Amygdala (tissue), 56 donors: ENCODE results near the gene PLPPR1.

ENCODE experiments used
- DNase-seq, 56 donors: peaks; one replicate each; lab custom pipeline; 2025; lab: John Stamatoyannopoulos, UW

The PLPPR1 gene

GRCh38 chr9:101028346-101029314 is at the start of gene PLPPR1:
PLPPR1 (plus strand) TSS chr9:101028727.
- DNase-seq: peak in 54 of 56 donors; percentile 43 to 87 (median 75)

DNA sequence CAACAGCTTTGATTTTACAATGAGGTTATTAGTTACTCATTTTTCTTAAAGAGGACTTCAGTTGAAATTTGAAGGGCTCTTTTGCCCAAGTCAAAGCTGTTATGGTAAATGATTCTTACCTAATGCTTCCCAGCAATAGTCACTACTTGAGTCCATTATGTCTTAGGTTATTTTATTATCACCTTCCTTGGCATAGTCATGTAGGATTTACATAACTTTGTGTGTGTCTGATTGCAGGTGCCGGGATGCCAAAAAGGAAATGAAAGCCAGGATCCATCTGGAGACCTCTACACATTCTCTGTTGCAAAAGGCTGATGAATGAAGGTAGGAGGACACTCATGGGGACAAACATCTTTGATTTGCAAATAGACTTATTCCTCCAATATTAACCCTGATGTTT is 38.8 kb upstream of the PLPPR1 start:
- DNase-seq: no peak

GRCh38 chr9:100990605-100991381 is 37.7 kb upstream of the PLPPR1 start:
- no peak for DNase-seq

DNA sequence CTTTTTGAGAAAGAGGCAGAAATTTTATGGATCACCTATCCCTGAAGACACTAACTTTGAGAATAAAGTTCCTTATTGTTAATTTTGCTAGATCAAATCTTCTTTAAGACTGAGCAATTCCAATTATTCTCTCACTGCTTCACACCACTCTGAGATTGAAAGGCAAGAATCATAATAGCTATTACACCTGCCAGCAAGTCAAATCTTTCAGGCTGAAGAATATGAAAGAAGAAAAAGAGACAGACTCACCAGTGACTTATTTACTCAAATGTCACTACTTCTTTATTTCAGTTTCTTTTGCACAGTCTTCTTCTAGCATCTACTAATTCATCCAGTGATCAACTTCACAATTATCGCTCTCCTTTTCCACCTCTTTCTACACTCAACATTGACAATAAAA is 35.9 kb upstream of the PLPPR1 start:
- no peak for DNase-seq

- no peak for DNase-seq
Measured at GRCh38 chr9:100999906-101000544, 28.5 kb upstream of the PLPPR1 start.

DNA sequence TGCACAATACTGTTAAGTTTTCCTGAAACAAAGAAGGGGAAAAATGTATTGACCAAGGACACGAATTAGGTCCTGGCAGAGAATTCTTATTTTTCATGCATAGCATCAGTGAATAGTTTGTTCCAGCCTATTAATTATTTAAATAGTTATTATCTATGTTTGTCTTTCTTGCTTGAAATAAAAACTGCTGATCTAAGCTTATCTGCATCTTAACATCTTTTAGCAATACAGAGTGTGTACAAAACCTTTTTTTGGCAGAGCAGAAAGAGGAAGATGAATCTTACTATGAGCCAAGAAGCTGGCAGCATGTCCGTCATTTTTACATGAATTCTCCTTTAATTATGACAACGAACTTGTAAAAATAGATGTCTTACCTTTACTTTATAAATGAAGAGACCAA is 23.3 kb upstream of the PLPPR1 start:
- no peak for DNase-seq

DNA sequence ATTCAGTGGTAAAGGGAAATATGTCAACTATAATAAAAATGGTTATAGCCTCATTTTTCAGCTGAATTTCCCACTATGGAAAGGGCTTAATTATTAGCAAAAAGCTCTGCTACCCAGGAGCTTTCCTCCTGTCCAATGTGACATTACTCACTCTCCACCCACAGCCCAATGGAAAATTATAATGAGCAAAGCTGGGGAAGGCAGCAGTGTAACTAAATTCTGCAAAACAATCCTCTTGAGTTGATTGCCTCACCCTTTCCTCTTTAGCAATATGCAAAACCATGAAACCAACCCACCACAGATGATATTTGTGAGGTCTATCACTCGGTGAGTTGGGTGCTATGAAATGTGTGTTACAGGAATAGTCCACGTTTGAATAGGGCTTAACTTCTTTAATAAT is 14.0 kb upstream of the PLPPR1 start:
- no peak for DNase-seq

GRCh38 chr9:101018467-101018866 is 10.1 kb upstream of the PLPPR1 start:
- DNase-seq: peak in 3 of 56 donors; percentile 7 to 37 (median 8)

DNA sequence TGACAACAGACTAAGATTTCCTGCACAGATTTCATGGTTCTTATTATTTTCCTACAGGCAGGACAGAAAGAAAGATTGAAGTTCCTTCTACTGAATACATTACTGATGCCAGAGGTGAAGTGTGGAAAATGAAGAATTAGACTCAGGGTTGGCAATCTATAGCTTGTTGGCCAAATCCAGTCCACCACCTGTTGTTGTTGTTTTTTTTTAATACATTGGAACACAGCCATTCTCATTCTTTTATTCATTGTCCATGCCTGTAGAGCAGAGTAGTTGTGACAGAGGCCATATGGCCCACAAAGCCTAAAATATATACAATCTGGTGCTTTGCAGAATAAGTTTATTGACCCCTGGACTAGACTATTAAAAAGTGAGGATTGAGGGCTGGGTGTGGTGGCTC is 5.8 kb upstream of the PLPPR1 start:
- DNase-seq: no peak

DNA sequence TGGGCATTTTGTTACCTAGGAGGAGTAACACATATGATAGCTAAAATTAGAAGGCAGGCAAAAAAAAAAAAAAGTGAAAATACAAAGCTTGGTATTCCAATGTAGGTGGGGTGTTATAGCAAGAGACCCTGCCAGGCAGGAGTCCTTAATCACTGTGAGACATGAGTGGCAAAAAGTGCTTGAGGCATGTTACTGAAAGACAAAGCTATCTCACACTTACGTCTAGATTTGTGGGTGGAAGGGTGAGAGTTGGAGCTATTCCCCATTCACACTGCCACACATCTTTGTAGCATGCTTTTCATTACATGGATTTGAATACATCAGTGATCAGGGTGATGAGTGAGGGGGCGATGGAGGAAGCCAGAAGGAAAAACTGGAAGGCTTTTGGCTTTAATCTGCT is 2.6 kb upstream of the PLPPR1 start:
- no peak for DNase-seq

DNA sequence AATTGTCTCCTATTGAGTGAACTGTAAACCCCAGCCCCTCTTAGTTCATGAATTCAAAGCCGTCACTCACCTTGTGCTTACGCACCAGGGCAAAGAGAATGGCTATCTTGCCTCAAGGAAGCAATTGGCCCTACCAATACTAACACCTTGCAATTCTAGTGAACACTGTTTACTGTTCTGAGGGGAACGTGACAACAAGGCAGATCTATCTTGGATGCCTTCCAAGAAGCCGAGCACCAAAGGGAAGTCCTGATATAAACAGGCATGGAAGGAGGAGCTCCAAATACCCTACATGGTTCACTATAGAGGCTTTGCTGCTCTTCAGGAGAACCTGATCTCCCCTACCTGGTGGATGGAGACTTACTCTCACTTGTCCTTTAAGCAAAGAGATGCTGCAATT is 1.7 kb upstream of the PLPPR1 start:
- peak in 1 of 56 donors; percentile 18 for DNase-seq

DNA sequence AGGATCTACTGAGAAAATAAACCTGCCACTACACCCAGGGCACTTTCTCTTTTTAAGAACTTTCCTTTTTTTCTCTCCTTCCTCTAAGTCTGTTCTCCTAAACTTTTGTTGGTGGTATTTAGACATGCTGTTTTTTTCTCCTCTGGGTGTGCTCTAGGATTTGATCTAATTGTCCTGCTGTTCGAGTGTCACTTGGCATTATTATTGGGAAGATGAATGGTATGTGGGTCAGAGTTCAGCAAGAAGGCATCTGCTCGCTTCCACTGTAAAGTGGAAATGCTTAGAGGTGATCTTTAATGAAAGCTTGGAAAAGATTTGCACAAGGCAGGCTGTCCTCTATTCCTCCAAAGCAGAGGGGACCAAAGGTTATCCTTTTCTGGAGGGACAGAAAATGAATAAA is 1.3 kb upstream of the PLPPR1 start:
- DNase-seq: no peak

DNA sequence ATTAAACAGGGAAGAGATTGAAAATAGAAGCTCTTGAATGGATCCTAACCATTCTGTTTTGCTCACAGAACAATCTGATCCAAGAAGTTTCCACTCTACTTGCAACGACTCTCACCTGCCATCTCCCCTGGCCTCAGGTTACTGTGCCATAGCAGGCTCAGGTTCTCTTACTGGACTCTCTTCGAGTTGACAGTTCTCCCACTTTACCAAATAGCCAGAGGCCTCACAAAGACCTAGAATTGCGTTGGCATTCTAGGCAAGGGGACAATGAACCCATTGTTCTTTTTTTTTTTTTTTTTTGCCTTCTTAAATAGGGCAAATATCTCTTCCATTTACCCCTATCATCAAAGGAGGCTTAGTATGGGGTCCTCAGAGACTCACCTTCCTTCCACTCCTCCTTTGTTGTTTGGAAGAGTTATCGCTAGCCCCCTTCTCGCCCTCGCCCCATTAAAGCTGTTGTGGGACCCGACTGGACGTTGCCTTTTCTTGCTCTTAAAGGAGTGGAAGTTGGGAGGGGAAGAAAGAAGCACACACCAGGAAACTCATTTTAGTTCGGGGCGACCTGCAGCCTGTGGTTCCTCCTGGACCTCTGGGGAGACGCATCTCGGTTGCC is 688 bp upstream of the PLPPR1 start:
- no peak for DNase-seq

DNA sequence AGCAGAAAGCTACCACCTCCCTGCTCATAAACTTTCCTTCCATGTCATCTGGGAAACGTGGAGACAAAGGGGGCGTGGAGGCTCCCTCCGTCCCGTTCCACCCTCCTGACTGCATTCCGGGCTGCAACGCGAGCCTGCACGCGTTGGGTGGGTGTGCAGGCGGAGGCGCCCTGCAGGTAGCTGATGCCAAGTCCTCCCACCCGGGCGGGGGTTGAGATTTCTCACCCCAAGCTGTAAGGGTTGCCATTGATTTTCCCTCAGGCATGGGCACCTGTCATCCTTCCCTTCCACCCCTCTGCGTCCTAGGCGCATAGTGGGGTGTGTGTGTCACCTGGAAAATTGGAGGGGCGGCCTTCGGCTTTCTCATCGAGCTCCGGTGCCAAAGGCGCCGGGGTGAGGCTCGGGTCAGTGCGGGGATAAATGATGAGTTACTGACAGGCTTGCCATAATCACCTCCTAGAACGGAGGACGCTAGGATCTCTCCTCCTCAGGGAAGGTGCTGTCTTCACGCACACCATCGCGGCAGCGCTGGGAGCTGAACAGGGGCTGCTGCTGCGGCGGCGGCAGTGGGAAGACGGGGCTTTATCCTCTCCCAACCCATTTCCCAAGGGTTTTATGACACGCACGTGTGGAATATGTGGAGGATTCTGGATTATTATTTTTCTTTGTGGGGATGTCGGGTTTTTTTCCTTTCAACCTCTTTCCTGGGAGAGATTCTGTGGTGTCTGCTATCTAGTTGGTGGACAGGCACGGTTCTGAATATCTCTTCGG is 973 bp downstream of the PLPPR1 start:
- DNase-seq: peak in 7 of 56 donors; percentile 30 to 60 (median 51)

GRCh38 chr9:101030086-101030391 is 1.5 kb downstream of the PLPPR1 start:
- no peak for DNase-seq

GRCh38 chr9:101032426-101032825 is 3.9 kb downstream of the PLPPR1 start:
- DNase-seq: no peak

GRCh38 chr9:101034222-101034621 is 5.7 kb downstream of the PLPPR1 start:
- no peak for DNase-seq

DNA sequence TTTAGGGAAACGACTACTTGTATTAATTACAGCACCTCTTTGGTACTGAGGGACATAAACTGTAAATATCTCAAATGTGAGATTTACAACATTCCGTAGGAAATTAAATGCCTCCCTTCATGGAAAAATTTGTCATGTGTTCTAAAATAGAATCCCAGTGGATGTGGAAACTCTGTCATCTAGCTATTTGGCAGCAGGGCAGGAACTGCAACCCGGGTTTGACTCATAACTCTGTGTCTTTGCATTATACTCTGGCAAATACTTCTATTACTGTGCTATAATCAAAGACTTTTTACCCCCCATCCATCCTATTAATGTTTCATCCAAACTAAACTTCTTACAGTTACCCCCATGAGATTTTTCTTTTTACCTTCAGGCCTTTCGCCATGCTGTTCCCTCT is 6.6 kb downstream of the PLPPR1 start:
- DNase-seq: no peak

DNA sequence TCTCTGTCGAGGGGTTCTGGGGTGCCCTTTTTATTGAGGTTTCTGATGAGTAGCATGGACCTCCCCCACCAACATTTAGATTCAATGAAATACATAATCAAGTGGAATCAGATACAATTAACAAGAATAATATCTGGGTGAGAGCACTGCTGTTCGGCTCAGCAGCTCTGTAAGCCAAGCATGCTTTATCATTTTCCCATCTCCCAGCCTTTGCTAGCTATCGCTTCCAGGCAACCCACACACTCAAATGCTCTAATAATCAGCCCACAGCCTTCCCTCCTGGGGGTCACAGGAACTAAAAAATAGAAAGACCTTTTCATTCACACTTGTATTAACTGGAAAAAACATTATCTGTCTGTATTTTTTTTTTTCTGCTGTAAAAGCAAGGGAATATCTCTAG is 8.9 kb downstream of the PLPPR1 start:
- peak in 1 of 56 donors; percentile 20 for DNase-seq

GRCh38 chr9:101038488-101038887 is 10.0 kb downstream of the PLPPR1 start:
- DNase-seq: no peak
